CD14-positive monocyte (primary cell): Measurements from ENCODE around the gene LUC7L. TPM values are rescaled to one million over a fixed set of nuclear protein-coding genes. Genes with fewer than 3 reads are reported as not detected.
"Not testable (repeated sequence)": the region's sequence is repeated elsewhere in the genome, so short reads cannot be mapped to it uniquely, and the experiment has no call there.

ENCODE experiments used
- DNase-seq, 3 donors: peaks; one replicate each; pipeline ENCODE4 v3.0.0-alpha.2; 2011 to 2022
- H2AFZ ChIP-seq: 2 replicates; pipeline ENCODE4 v1.6.0; 2012; ENCODE audit warnings: mild to moderate bottlenecking, low read depth, low read length, inconsistent platforms; ENCODE audit not compliant: insufficient read depth, poor library complexity, severe bottlenecking
- H3K27ac ChIP-seq, 2 donors: 1 replicate in 1 of 2; 2 replicates in 1 of 2; pipeline ENCODE4 v1.5.1; 2012 to 2013; ENCODE audit warnings: low read length in 2 of 2, control low read depth in 1 of 2, inconsistent platforms in 1 of 2, low read depth in 1 of 2, mild to moderate bottlenecking in 1 of 2
- H3K27me3 ChIP-seq, 2 donors: one replicate each; pipeline versions ENCODE4 v1.6.0 to v1.6.1; 2011 to 2013; ENCODE audit warnings: low read length in 2 of 2; ENCODE audit not compliant: control insufficient read depth in 2 of 2, insufficient read depth in 2 of 2
- H3K36me3 ChIP-seq, 2 donors: replicated peaks in 1 of 2; 1 replicate in 1 of 2; 2 replicates in 1 of 2; pipeline versions ENCODE4 v1.5.1 to v1.6.1; 2012 to 2013; ENCODE audit warnings: low read length in 2 of 2, control low read depth in 1 of 2, inconsistent platforms in 1 of 2, mild to moderate bottlenecking in 1 of 2; ENCODE audit not compliant: insufficient read depth in 2 of 2, control insufficient read depth in 1 of 2
- H3K4me1 ChIP-seq, 2 donors: 1 replicate in 1 of 2; 2 replicates in 1 of 2; pipeline versions ENCODE4 v1.5.1 to v1.6.1; 2012 to 2013; ENCODE audit warnings: low read length in 2 of 2, control low read depth in 1 of 2, inconsistent platforms in 1 of 2, mild to moderate bottlenecking in 1 of 2, moderate library complexity in 1 of 2; ENCODE audit not compliant: insufficient read depth in 2 of 2, control insufficient read depth in 1 of 2
- H3K4me2 ChIP-seq: replicated peaks from 2 replicates; pipeline ENCODE3; 2012; ENCODE audit warnings: low read length, moderate library complexity, mild to moderate bottlenecking; ENCODE audit not compliant: poor library complexity, severe bottlenecking; ENCODE audit errors: extremely low read depth
- H3K4me3 ChIP-seq, 3 experiments: fragments of 200-600 bp in 1 of 3; sonication (generic) in 1 of 3; replicated peaks in 1 of 3; 1 replicate in 2 of 3; 2 replicates in 1 of 3; pipeline ENCODE4 v1.5.1; 2011 to 2013; ENCODE audit warnings: low read length in 3 of 3, mild to moderate bottlenecking in 3 of 3, control low read depth in 2 of 3, low read depth in 2 of 3, inconsistent platforms in 1 of 3, moderate library complexity in 1 of 3
- H3K79me2 ChIP-seq: 2 replicates; pipeline ENCODE4 v1.6.0; 2012; ENCODE audit warnings: mild to moderate bottlenecking, control low read depth, inconsistent platforms, low read length, moderate library complexity; ENCODE audit not compliant: insufficient read depth
- H3K9ac ChIP-seq: 2 replicates; pipeline ENCODE4 v1.6.0; 2017; ENCODE audit warnings: low read length, mild to moderate bottlenecking; ENCODE audit not compliant: insufficient read depth, poor library complexity, severe bottlenecking
- H3K9me3 ChIP-seq, 2 donors: replicated peaks in 1 of 2; 1 replicate in 1 of 2; 2 replicates in 1 of 2; pipeline versions ENCODE4 v1.5.1 to v1.6.1; 2012 to 2013; ENCODE audit warnings: low read length in 2 of 2, control low read depth in 1 of 2; ENCODE audit not compliant: control insufficient read depth in 1 of 2, insufficient read depth in 1 of 2
- H4K20me1 ChIP-seq: 2 replicates; pipeline ENCODE4 v1.6.0; 2012; ENCODE audit warnings: mild to moderate bottlenecking, low read length, control low read depth, moderate library complexity; ENCODE audit not compliant: insufficient read depth
- H3K27ac Mint-ChIP-seq, 7 donors: one replicate each; pipeline ENCODE4 v1.8.0; 2020; ENCODE audit warnings: mild to moderate bottlenecking in 7 of 7, mixed read lengths in 7 of 7, moderate library complexity in 6 of 7, inconsistent platforms in 2 of 7
- H3K27me3 Mint-ChIP-seq, 3 donors: one replicate each; pipeline ENCODE4 v1.8.0; 2021 to 2022; ENCODE audit warnings: low read depth in 3 of 3, mild to moderate bottlenecking in 3 of 3, mixed read lengths in 3 of 3, moderate library complexity in 3 of 3, inconsistent platforms in 1 of 3
- H3K36me3 Mint-ChIP-seq, 2 donors: one replicate each; pipeline ENCODE4 v1.8.0; 2020; ENCODE audit warnings: mixed read lengths in 2 of 2, inconsistent platforms in 1 of 2, mild to moderate bottlenecking in 1 of 2
- H3K4me1 Mint-ChIP-seq: one replicate; pipeline ENCODE4 v1.8.0; 2020; ENCODE audit warnings: mild to moderate bottlenecking, mixed read lengths
- H3K4me3 Mint-ChIP-seq, 2 donors: one replicate each; pipeline ENCODE4 v1.8.0; 2020; ENCODE audit warnings: mild to moderate bottlenecking in 2 of 2, mixed read lengths in 2 of 2, moderate library complexity in 1 of 2
- H3K9me3 Mint-ChIP-seq, 7 donors: one replicate each; pipeline ENCODE4 v1.8.0; 2020 to 2022; ENCODE audit warnings: mixed read lengths in 7 of 7, mild to moderate bottlenecking in 6 of 7, moderate library complexity in 6 of 7, inconsistent platforms in 2 of 7
- WGBS: methylation state at CpG from one replicate; pipeline ENCODE4 v1.1.5; 2013; ENCODE audit warnings: missing lambda C conversion rate; ENCODE audit not compliant: insufficient coverage; 5-methylcytosine and 5-hydroxymethylcytosine counted together
- intact Hi-C, 2 donors: fragments of 100-400 bp; cut with micrococcal nuclease; formaldehyde crosslinking; loops; one replicate each; pipeline versions ENCODE4 v1.15.0 to v1.15.1; 2023
- polyA plus RNA-seq, 3 donors: library from polyadenylated mRNA; depleted of rRNA in 1 of 3; unstranded in 2 of 3; stranded (reverse) in 1 of 3; fragments of 300-500 nt in 2 of 3; fragments of >200 nt in 1 of 3; fragmentation: Illumina TruSeq in 2 of 3; gene quantifications; 1 replicate in 2 of 3; 2 replicates in 1 of 3; pipeline ENCODE4 v1.2.3, GENCODE V29; 2012 to 2021
- TF ChIP-seq, protein P1 (sequence below): fragments of 200-600 bp; IDR thresholded peaks from one replicate; pipeline ENCODE4 v1.8.0; 2022; ENCODE audit warnings: antibody characterized with exemption, mild to moderate bottlenecking

The LUC7L gene
- polyA plus RNA-seq, 3 donors, result 4.0 to 109 (median 4.6) TPM

DNA sequence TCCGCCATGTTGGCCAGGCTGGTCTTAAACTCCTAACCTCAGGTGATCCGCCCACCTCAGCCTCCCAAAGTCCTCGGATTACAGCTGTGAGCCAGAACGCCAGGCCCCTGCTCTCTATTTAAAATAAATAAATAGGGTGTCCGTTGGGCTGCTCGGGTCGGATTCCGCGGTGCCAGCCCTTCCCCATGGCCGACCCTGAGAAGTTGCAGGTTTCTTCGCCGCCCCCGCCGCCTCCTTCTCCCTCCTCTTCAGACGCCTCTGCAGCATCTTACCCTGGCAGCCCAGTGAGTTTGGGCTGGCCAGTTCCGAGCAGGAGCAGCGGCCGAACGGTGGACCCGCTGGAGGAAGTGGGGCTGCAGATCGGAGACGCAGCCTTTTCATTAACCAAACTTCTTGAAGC, 1.7 kb upstream of the LUC7L start:
- Histone ChIP-seq H3K4me1 (peaks cover 34 to 40% of the 10 kb centered on the region in 2 donors), H3K27ac (no peak overlapping the region), H3K36me3 (peaks cover 16% of the 10 kb centered on the region in 2 donors), H3K9ac (no peak overlapping the region), H2AFZ (no peak overlapping the region), H3K4me2 (no peak overlapping the region), H3K9me3 (no peaks in the 10 kb centered on the region), H3K4me3 (no peak overlapping the region), H4K20me1 (peaks cover 30% of the 10 kb centered on the region), H3K27me3 (no peaks in the 10 kb centered on the region), H3K79me2 (peaks cover 32% of the 10 kb centered on the region)
- TF ChIP-seq, protein P1, sequence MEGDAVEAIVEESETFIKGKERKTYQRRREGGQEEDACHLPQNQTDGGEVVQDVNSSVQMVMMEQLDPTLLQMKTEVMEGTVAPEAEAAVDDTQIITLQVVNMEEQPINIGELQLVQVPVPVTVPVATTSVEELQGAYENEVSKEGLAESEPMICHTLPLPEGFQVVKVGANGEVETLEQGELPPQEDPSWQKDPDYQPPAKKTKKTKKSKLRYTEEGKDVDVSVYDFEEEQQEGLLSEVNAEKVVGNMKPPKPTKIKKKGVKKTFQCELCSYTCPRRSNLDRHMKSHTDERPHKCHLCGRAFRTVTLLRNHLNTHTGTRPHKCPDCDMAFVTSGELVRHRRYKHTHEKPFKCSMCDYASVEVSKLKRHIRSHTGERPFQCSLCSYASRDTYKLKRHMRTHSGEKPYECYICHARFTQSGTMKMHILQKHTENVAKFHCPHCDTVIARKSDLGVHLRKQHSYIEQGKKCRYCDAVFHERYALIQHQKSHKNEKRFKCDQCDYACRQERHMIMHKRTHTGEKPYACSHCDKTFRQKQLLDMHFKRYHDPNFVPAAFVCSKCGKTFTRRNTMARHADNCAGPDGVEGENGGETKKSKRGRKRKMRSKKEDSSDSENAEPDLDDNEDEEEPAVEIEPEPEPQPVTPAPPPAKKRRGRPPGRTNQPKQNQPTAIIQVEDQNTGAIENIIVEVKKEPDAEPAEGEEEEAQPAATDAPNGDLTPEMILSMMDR, result no peak
- intact Hi-C loops, result loop anchor here in 1 of 2 donors (5.0 kb wide), 1 partner anchor 94 kb away; the partner anchor contains the start of gene NPRL3
- H3K36me3 Mint-ChIP-seq, result peaks cover 15 to 20% of the 10 kb centered on the region in 2 donors
- no peak for DNase-seq
- H3K27me3 Mint-ChIP-seq, result peaks cover 0 to 4% (median 1%) of the 10 kb centered on the region in 3 donors
- no peak overlapping the region for H3K4me3 Mint-ChIP-seq
- peaks cover 23% of the 10 kb centered on the region for H3K4me1 Mint-ChIP-seq
- 95% methylated on average over 10 of the region's 22 CpGs for WGBS
- H3K27ac Mint-ChIP-seq, result no peak overlapping the region
- H3K9me3 Mint-ChIP-seq, result peaks cover 0 to 5% (median 0%) of the 10 kb centered on the region in 7 donors

DNA sequence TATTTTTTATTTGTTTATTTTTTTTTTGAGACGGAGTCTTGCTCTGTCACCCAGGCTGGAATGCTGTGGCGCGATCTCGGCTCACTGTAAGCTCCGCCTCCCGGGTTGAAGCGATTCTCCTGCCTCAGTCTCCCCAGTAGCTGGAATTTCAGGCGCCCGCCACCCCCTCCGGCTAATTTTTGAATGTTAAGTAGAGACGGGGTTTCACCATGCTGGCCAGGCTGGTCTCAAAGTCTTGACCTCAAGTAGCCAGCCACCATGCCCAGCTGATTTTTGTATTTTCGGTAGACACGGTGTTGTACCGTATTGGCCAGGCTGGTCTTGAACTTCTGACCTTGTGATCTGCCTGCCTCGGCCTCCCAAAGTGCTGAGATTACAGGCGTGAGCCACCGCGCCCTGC, 1.1 kb upstream of the LUC7L start:
- not testable (repeated sequence) for H3K27ac ChIP-seq, H2AFZ ChIP-seq, H3K9me3 ChIP-seq, H3K27me3 Mint-ChIP-seq, H3K27me3 ChIP-seq, H3K4me2 ChIP-seq, H3K27ac Mint-ChIP-seq, H3K4me3 ChIP-seq, H3K9me3 Mint-ChIP-seq, H3K9ac ChIP-seq, DNase-seq
- peaks cover 28 to 34% of the 10 kb centered on the region in 2 donors for H3K4me1 ChIP-seq
- H3K36me3 Mint-ChIP-seq, result peaks cover 21 to 26% of the 10 kb centered on the region in 2 donors
- peaks cover 20% of the 10 kb centered on the region in 2 donors for H3K36me3 ChIP-seq
- H3K79me2 ChIP-seq, result peaks cover 37% of the 10 kb centered on the region
- WGBS, result 93% methylated on average over 17 of the region's 18 CpGs
- H4K20me1 ChIP-seq, result peaks cover 34% of the 10 kb centered on the region
- H3K4me3 Mint-ChIP-seq, result peak overlapping the region in 1 of 2 donors; percentile 6
- H3K4me1 Mint-ChIP-seq, result peaks cover 20% of the 10 kb centered on the region
- intact Hi-C loops, result loop anchor here in 1 of 2 donors (5.0 kb wide), 1 partner anchor 93 kb away; the partner anchor contains the start of gene NPRL3
